Measurements from ENCODE around the gene PADI3. TPM values are rescaled to one million over a fixed set of nuclear protein-coding genes. Genes with fewer than 3 reads are reported as not detected.
A peak's percentile ranks its signal among the peaks of the same experiment; 100 is the strongest.

Gene PADI3
- total and polyA plus RNA-seq, 4 donors, result 0.13 TPM; not detected in 3

DNA sequence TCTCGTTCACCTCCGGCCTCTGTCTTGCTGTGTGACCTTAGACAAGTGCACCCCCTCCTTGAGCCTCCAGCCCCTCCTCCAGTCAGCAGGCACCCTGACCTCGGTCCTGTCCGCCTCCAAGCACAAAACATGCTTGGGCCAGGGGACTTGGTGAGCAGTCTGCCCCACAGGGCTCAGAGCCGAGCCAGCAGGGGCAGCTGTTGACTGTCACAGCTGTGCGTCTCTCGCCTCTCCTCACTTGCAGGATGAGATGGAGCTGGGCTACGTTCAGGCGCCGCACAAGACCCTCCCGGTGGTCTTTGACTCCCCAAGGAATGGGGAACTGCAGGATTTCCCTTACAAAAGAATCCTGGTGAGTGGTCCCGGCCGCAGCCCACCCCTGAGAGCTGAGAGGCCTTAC lies 24.2 kb downstream of the PADI3 start:
- no peak for DNase-seq
- H3K27ac ChIP-seq (ENCODE audit: low read depth in 1 of 2, low read length in 1 of 2), result no peak overlapping the region
- no peaks in the 10 kb centered on the region for H3K9me3 ChIP-seq (ENCODE audit: control insufficient read depth in 4 of 4, insufficient read depth in 3 of 4, low read length in 3 of 4)
- H3K4me1 ChIP-seq (ENCODE audit: control insufficient read depth in 5 of 5, insufficient read depth in 5 of 5, low read length in 5 of 5), result no peaks in the 10 kb centered on the region
- H3K9ac ChIP-seq (ENCODE audit: insufficient read depth in 1 of 2, low read length in 2 of 2), result no peak overlapping the region
- 69 to 80% methylated on average over 13 of the region's 13 CpGs for WGBS, 2 donors
- TF ChIP-seq, protein P1, sequence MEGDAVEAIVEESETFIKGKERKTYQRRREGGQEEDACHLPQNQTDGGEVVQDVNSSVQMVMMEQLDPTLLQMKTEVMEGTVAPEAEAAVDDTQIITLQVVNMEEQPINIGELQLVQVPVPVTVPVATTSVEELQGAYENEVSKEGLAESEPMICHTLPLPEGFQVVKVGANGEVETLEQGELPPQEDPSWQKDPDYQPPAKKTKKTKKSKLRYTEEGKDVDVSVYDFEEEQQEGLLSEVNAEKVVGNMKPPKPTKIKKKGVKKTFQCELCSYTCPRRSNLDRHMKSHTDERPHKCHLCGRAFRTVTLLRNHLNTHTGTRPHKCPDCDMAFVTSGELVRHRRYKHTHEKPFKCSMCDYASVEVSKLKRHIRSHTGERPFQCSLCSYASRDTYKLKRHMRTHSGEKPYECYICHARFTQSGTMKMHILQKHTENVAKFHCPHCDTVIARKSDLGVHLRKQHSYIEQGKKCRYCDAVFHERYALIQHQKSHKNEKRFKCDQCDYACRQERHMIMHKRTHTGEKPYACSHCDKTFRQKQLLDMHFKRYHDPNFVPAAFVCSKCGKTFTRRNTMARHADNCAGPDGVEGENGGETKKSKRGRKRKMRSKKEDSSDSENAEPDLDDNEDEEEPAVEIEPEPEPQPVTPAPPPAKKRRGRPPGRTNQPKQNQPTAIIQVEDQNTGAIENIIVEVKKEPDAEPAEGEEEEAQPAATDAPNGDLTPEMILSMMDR (IDR thresholded peaks at IDR 0.05; ENCODE audit: control extremely low read depth, extremely low read depth), result no peak
- ATAC-seq (ENCODE audit: insufficient read depth, low FRiP score), result no peak
- H3K36me3 ChIP-seq (ENCODE audit: control insufficient read depth in 4 of 4, insufficient read depth in 4 of 4, low read length in 4 of 4), result no peaks in the 10 kb centered on the region
- H3K27me3 ChIP-seq (ENCODE audit: control insufficient read depth in 3 of 3, insufficient read depth in 3 of 3, low read length in 2 of 3), result no peaks in the 10 kb centered on the region
- H3K4me3 ChIP-seq, result no peak overlapping the region

DNA sequence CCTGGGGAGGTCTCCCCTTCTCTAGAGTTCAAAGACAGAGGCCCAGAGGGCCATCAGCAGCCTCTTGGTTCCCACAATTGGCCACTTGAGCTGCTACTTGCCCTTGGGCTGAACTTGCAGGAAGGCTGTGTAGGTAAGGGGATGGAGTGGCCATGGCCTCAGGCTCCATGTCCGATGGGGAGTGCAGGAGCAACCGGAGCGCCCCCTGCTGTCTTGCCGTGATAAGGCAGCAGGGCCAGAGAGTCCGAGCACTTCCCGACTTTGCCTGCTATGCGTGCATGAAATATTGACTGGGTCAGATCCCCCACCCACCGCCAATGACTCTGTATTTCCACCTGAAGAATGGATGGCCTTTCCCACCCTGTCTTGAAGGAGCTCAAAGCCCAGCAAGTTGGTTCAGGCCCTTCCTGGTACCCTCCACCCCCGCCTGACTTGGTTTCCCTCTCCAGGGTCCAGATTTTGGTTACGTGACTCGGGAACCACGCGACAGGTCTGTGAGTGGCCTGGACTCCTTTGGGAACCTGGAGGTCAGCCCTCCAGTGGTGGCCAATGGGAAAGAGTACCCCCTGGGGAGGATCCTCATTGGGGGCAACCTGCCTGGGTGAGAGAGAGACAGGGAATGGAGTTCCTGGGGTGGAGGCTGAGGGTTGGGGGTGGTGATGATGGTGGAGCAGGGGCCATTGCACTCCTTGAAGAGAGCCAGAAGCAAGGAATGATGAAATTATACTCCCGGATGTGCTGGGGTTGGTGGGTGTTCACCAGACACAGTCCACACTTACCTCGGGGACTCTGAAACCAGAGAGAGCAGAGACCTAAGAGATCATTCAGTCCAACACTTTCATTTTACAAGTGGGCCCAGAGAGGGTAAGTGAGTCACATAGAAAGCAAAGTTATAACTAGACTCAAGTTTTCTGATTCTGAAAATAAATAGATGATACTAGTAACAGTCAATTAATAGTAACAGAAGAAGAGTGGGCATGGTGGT lies 25.6 kb downstream of the PADI3 start:
- H3K9ac ChIP-seq (ENCODE audit: insufficient read depth in 1 of 2, low read length in 2 of 2), result no peak overlapping the region
- no peaks in the 10 kb centered on the region for H3K4me1 ChIP-seq (ENCODE audit: control insufficient read depth in 5 of 5, insufficient read depth in 5 of 5, low read length in 5 of 5)
- TF ChIP-seq, protein P1 (IDR thresholded peaks at IDR 0.05; ENCODE audit: control extremely low read depth, extremely low read depth), result no peak
- no peaks in the 10 kb centered on the region for H3K9me3 ChIP-seq (ENCODE audit: control insufficient read depth in 4 of 4, insufficient read depth in 3 of 4, low read length in 3 of 4)
- peak; percentile 11 to 60 (median 33) for DNase-seq
- H3K4me3 ChIP-seq, result no peak overlapping the region
- H3K27ac ChIP-seq (ENCODE audit: low read depth in 1 of 2, low read length in 1 of 2), result no peak overlapping the region
- H3K36me3 ChIP-seq (ENCODE audit: control insufficient read depth in 4 of 4, insufficient read depth in 4 of 4, low read length in 4 of 4), result no peaks in the 10 kb centered on the region
- 41 to 50% methylated on average over 15 of the region's 15 CpGs for WGBS, 2 donors
- ATAC-seq (ENCODE audit: insufficient read depth, low FRiP score), result no peak
- no peaks in the 10 kb centered on the region for H3K27me3 ChIP-seq (ENCODE audit: control insufficient read depth in 3 of 3, insufficient read depth in 3 of 3, low read length in 2 of 3)

DNA sequence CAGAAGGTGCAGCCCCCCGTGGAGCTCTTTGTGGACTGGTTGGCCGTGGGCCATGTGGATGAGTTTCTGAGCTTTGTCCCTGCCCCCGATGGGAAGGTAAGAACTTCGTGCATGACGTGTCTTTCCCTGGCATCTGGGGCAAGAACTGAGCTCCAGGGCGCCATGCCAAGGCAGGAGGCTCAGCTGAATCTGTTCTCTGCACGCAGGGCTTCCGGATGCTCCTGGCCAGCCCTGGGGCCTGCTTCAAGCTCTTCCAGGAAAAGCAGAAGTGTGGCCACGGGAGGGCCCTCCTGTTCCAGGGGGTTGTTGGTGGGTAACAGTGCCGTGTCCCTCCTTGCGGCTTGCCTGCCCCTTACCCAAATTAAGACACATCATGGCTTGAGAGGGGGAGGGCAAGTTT lies 27.7 kb downstream of the PADI3 start:
- WGBS, 2 donors, result 25 to 36% methylated on average over 11 of the region's 11 CpGs
- no peak for DNase-seq
- Histone ChIP-seq H3K4me3 (no peak overlapping the region), H3K27ac (ENCODE audit: low read depth in 1 of 2, low read length in 1 of 2) (no peak overlapping the region), H3K4me1 (ENCODE audit: control insufficient read depth in 5 of 5, insufficient read depth in 5 of 5, low read length in 5 of 5) (no peaks in the 10 kb centered on the region), H3K36me3 (ENCODE audit: control insufficient read depth in 4 of 4, insufficient read depth in 4 of 4, low read length in 4 of 4) (no peaks in the 10 kb centered on the region), H3K9ac (ENCODE audit: insufficient read depth in 1 of 2, low read length in 2 of 2) (no peak overlapping the region), H3K9me3 (ENCODE audit: control insufficient read depth in 4 of 4, insufficient read depth in 3 of 4, low read length in 3 of 4) (no peaks in the 10 kb centered on the region), H3K27me3 (ENCODE audit: control insufficient read depth in 3 of 3, insufficient read depth in 3 of 3, low read length in 2 of 3) (peaks cover 0 to 3% (median 0%) of the 10 kb centered on the region in 3 donors)
- no peak for ATAC-seq (ENCODE audit: insufficient read depth, low FRiP score)
- TF ChIP-seq, protein P1 (IDR thresholded peaks at IDR 0.05; ENCODE audit: control extremely low read depth, extremely low read depth), result no peak

Measured in lung (tissue), 12 donors.